Dedifferentiated amniotic fluid mesenchymal stem cell (primary cell): ENCODE data around the gene DLGAP1.

Experiments
- DNase-seq: peaks from one replicate; pipeline ENCODE4 v3.0.0-alpha.2; 2016; ENCODE audit errors: extremely low spot score

Gene DLGAP1

DNA sequence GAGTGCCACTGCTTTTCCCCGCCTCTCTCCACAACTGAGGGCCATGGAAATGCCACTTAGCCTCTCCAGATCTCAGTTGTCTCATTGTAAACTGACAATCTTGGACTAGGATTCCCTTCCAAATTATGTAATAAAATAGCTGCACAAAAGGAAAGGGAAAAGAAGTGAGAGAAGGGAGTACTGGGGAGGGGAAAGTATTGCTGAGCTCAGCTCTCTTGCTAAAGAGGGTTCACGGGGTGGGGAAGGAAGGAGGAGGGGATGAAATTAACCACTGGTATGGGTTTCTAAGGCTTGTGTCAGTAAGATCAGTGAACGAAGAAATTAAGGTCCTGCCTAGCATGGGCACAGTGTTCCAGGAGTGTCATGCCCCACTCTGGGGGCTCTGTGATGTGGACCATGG, 587.9 kb downstream of the DLGAP1 start:
- no peak for DNase-seq

DNA sequence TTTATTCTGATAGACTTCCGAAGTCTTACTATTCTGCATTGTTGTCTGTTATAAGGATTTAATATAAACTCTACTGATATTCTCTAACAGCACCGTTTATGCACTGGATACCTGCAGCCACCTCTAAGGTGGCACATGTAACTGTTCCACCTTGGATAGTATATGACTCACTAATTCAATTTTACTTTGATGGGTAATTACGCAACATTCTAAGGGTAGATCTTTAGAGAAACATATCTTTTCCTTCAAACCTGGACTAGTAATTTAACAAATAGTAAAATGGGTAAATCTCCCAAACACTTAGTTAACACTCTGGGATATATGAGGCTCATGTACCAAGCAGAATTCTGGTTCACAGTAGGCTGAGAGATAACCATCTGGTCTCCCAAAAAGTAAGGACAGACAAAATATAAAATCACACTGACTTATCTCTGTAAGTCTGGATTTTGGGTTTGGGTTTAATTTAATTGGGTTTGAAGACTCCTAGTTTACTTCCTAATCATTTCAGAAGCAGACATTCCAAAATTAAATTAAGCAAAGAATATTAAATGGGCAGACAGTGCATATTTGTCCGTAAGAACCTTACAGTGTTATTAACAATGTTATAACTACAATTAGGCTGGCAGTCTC, 590.3 kb downstream of the DLGAP1 start:
- no peak for DNase-seq

GRCh38 chr18:3863593-3863992, 591.5 kb downstream of the DLGAP1 start:
- no peak for DNase-seq

DNA sequence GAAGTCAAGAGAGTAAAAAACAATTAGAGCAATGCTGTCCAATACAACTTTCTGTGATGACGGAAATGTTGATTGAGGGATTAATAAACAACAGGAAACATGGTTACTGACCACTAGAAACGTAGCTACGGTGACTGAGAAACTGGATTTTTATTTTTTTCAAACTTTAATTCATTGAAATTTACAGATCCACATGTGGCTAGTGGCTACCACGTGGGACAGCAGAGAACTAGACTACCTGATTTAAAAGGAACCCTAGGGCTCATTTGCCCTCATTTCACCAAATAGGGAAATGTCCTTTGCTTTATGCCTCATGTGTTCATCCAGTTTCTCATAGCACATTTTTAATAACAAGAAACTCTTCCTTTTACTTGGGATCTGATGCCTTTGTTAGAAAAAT, 592.1 kb downstream of the DLGAP1 start:
- DNase-seq = no peak

GRCh38 chr18:3861495-3861894, 593.6 kb downstream of the DLGAP1 start:
- DNase-seq = no peak

GRCh38 chr18:3857544-3857943, 597.6 kb downstream of the DLGAP1 start:
- no peak for DNase-seq

DNA sequence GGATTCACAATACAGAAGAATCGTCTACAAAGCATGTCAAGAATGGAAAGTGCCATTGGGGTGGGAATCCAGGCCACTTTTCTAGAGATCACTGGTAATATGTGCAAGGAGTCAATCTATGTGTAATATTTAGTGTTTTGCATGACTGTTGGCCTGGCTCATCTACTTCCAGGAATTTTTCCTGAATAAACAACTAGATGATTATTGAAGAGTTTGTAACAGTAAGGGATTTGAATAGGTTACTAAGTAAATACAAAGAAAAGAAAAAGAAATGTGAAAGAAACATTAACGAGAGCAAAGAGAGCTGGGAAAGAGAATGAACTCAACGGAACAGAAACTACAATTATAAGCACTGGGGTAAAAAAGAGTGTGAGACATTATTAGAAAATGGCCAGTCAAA, 599.1 kb downstream of the DLGAP1 start:
- DNase-seq = no peak

- no peak for DNase-seq
Measured at GRCh38 chr18:3852321-3852720, 602.8 kb downstream of the DLGAP1 start.

- no peak for DNase-seq
Measured at GRCh38 chr18:3851159-3851558, 603.9 kb downstream of the DLGAP1 start.

GRCh38 chr18:3848316-3848715, 606.8 kb downstream of the DLGAP1 start:
- no peak for DNase-seq

DNA sequence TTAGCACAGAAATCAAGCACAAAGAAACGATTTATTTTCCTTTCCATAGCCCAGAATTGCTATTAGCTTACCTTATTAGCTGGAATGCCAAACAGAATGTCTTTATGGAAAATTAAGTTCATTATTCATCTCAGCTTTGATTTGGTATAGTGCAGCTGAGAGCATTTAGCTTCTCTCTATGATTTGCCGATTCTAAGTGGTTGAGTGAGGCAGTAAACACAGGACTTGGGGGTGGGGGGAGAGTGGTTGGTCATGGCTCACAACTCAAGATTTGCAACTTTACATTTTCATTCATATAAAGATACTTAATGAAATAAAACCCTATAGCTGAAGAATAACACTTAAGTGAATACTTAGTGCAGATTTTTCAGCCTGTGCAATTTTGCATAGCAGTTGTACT, 609.9 kb downstream of the DLGAP1 start:
- no peak for DNase-seq

- DNase-seq = no peak
Measured at GRCh38 chr18:3842844-3843243, 612.3 kb downstream of the DLGAP1 start.

GRCh38 chr18:3840766-3841165, 614.3 kb downstream of the DLGAP1 start:
- DNase-seq = no peak

DNA sequence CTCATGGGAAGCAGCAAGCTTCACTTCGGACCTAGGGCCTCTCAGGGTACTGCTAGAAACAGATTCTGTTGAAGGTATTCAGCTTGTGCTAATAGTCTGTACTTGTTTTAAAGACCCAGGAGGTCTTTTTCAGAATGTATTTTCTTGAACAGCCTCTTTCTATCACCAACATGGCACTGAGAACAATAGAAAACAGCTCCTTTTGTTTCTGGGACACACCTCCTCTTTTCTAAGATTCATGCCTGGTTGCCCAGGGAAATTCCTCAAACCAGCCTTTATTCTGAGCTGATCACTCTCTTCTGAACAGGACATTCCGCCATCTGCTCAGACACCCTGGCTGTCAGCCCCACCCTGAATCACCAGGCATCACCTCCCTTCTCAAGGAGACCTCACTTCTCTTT, 615.5 kb downstream of the DLGAP1 start:
- no peak for DNase-seq

DNA sequence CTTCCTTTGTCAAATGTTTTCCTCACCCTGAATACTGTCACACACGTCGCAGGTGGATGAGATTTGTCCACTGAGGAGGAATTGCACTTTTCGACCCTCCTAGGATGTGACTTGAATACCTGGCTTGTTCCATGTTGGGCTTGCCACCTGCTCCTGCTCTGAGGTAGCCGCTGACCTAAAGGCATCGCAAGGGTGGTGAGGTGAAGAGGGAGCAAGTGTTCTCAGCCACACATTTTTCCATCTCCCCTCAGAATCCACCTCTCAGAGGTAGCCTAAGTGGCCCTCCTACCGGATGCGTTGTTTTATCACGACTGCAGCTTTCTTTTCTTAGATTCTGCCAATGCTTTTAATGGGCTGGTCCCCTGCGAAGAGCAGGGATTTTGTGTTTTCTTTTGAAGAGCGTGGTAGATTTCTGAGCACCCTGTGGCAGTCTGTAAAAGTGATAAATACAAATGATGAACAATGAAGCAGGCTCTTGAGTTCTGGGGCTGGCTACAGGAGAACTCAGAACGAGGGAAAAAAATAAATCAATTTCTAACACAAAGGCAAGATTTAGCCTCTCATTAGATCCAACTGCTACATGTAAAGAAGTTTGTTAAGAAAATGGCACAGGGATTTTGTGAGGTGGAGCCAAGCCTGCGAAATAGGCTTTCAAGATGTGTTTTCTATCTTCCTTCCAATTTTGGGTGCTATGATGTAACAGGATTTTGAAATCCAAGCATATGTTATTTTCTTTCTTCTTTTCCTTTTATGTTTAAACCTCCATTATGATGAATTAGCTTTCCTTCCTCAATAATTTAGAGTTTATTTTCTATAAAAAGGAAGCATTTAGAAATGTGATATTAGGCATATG, 618.4 kb downstream of the DLGAP1 start:
- no peak for DNase-seq

DNA sequence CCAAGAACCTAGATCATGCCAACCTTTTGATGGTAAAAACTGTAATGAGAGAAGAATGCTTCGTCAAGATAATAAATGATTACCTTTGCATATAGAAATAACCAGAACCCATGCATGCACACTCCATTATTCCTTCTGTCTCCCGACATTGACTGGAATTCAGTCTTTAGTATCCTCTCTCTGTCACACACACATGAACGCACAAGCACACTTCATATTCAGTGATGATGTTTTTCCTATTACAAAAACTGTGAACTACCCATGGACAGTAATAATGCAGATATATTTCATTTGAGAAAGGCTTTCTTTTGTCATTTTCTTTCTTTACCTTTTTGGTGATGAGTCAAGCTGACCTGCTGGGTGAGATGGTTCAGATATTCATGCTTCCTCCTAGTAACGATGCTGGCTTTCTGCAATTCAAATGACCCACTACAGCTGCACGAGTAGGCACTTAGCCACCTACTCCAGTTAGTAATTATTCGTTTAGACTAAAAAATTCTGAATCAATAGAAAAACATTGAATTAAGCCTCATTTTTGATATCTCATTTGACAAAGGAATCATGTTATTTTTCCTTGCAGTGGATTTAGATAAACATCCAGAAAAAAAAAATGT, 623.0 kb downstream of the DLGAP1 start:
- DNase-seq = no peak

DNA sequence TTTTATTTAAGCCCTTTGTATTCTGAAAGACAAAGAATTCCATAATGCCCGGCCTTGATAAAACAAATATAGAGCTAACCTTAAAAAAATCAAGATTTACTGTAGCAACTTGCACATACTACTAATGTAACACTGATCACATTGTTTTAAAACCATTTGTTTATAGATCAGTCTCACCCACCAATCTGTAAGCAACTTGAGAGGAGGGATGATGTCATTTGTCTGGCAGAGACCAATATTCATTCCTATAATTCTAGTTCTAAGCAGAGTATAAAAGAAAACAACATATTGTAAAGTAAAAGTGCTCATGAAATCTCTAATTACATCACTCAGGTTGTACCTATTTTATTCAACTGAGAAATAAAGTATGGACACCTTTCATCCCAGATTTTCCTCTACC, 624.5 kb downstream of the DLGAP1 start:
- no peak for DNase-seq

DNA sequence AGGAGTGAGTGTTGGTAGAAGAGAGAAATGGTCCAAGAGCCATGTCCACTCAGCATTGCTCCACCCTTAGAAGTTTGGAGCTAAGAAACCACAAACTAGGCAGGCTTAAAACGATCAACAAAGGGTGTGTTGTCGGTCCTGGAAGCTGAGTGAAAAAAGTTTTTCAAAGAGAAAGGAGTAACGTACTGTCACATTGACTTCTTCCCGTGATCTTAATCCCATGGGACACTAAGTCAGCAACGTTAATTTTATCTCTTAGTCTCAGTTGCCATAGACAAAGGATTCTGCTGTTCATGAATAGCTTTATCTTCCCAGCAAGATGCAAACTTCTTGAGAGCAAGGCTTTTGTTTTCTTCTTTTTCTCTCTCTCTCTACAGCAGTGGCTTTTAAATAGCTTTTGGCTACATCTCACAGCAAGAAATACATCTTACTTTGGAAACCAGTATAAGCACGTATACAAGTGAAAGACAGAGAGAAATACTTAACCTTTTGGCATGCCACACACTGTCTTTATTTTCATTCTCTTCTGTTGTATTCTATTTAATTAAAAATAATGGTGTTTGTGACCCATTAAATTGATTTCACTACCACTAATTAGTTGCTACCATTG, 627.8 kb downstream of the DLGAP1 start:
- DNase-seq = no peak

GRCh38 chr18:3826021-3826420, 629.1 kb downstream of the DLGAP1 start:
- no peak for DNase-seq

GRCh38 chr18:3824101-3824500, 631.0 kb downstream of the DLGAP1 start:
- DNase-seq = no peak

DNA sequence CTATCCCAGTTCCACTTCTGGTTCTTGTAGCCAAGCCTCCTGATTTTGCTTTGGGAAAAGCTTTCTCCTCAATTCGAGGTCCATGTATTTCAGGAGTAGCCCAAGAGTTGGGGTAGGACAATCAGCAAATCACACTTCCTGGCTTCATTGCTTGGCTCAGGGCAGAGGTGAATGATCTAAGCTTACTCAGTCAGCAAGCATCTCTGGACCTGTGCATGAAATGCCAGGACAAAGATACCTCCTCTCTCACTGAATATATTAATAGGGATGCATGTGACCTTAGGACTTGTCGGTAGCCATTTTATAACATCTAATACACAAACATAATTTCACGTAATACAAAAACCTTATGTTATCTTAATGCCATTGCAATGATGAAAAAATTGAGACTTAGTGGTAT, 632.0 kb downstream of the DLGAP1 start:
- no peak for DNase-seq

- no peak for DNase-seq
Measured at GRCh38 chr18:3821524-3821923, 633.6 kb downstream of the DLGAP1 start.

GRCh38 chr18:3819961-3820360, 635.1 kb downstream of the DLGAP1 start:
- no peak for DNase-seq
